SIG-M5 treated with dmso at 0.1 percent for 504 hours (cell line): Measurements from ENCODE around the gene CHPT1.
"Not testable (repeated sequence)": the region's sequence is repeated elsewhere in the genome, so short reads cannot be mapped to it uniquely, and the experiment has no call there.

Source experiments
- DNase-seq: peaks from one replicate; lab custom pipeline; 2025; ENCODE audit not compliant: unreplicated experiment; lab: John Stamatoyannopoulos, UW

CHPT1 gene

GRCh38 chr12:101681627-101682026, 15.8 kb upstream of the CHPT1 start:
- DNase-seq: not testable (repeated sequence)

GRCh38 chr12:101685092-101685491, 12.3 kb upstream of the CHPT1 start:
- no peak for DNase-seq

- no peak for DNase-seq
These were observed 11.3 kb upstream of the CHPT1 start for GRCh38 chr12:101686176-101686575.

- DNase-seq: no peak
These were observed 6.8 kb upstream of the CHPT1 start for GRCh38 chr12:101690544-101691098.

- DNase-seq: no peak
These were observed 5.8 kb upstream of the CHPT1 start for GRCh38 chr12:101691503-101692096.

- no peak for DNase-seq
These were observed 3.1 kb upstream of the CHPT1 start for GRCh38 chr12:101694297-101694848.

- DNase-seq: no peak
These were observed 2.5 kb upstream of the CHPT1 start for GRCh38 chr12:101694986-101695385.

- no peak for DNase-seq
These were observed 1.7 kb upstream of the CHPT1 start for GRCh38 chr12:101695706-101696105.

GRCh38 chr12:101696251-101697196, 916 bp upstream of the CHPT1 start:
- peak; percentile 88 for DNase-seq

- DNase-seq: peak; percentile 57
These were observed 725 bp downstream of the CHPT1 start for GRCh38 chr12:101697930-101698799.

GRCh38 chr12:101698800-101699347, 1.4 kb downstream of the CHPT1 start:
- no peak for DNase-seq

- no peak for DNase-seq
These were observed 2.9 kb downstream of the CHPT1 start for GRCh38 chr12:101700299-101700820.

GRCh38 chr12:101703487-101703886, 6.0 kb downstream of the CHPT1 start:
- DNase-seq: no peak

GRCh38 chr12:101706403-101706802, 9.0 kb downstream of the CHPT1 start:
- no peak for DNase-seq

GRCh38 chr12:101707131-101707782, 9.8 kb downstream of the CHPT1 start:
- no peak for DNase-seq

- no peak for DNase-seq
These were observed 12.8 kb downstream of the CHPT1 start for GRCh38 chr12:101710288-101710687.

- DNase-seq: no peak
These were observed 15.7 kb downstream of the CHPT1 start for GRCh38 chr12:101713059-101713682.

- no peak for DNase-seq
These were observed 16.5 kb downstream of the CHPT1 start for GRCh38 chr12:101713930-101714329.

- DNase-seq: peak; percentile 37
These were observed 17.5 kb downstream of the CHPT1 start for GRCh38 chr12:101714877-101715444.
